RWPE2 (cell line): Measurements from ENCODE around the gene CCDC85C.

Experiments
- ATAC-seq: fragments of 200-7000 bp; cut with Tn5 transposase; 3 replicates; pipeline ENCODE4 v1.9.1; 2021; ENCODE audit warnings: low read depth
- DNase-seq: peaks from one replicate; pipeline ENCODE4 v3.0.0-alpha.2; 2020; ENCODE audit warnings: low spot score
- H3K27ac ChIP-seq: fragments of 450-650 bp; 2 replicates; pipeline ENCODE4 v1.5.1; 2017; ENCODE audit warnings: mild to moderate bottlenecking; ENCODE audit not compliant: poor library complexity, severe bottlenecking
- H3K27me3 ChIP-seq: fragments of 250-450 bp; sonication (Bioruptor Pico); 2 replicates; pipeline ENCODE4 v1.5.1; 2021; ENCODE audit warnings: mild to moderate bottlenecking, moderate library complexity; ENCODE audit not compliant: insufficient read depth, poor library complexity, severe bottlenecking
- H3K36me3 ChIP-seq: fragments of 250-450 bp; sonication (Bioruptor Pico); 2 replicates; pipeline ENCODE4 v1.5.1; 2020; ENCODE audit warnings: low read depth, mild to moderate bottlenecking, moderate library complexity
- H3K4me1 ChIP-seq: fragments of 250-450 bp; sonication (Bioruptor Pico); 2 replicates; pipeline ENCODE4 v1.5.1; 2021; ENCODE audit warnings: mild to moderate bottlenecking, moderate library complexity; ENCODE audit not compliant: insufficient read depth, poor library complexity, severe bottlenecking
- H3K4me3 ChIP-seq: fragments of 250-450 bp; sonication (Bioruptor Pico); 2 replicates; pipeline ENCODE4 v1.5.1; 2021; ENCODE audit warnings: mild to moderate bottlenecking, moderate library complexity; ENCODE audit not compliant: severe bottlenecking
- H3K9me3 ChIP-seq: fragments of 250-450 bp; sonication (Bioruptor Pico); 2 replicates; pipeline ENCODE4 v1.5.1; 2021; ENCODE audit warnings: mild to moderate bottlenecking, moderate library complexity; ENCODE audit not compliant: severe bottlenecking
- CTCF ChIP-seq: fragments of 450-650 bp; IDR thresholded peaks from one replicate; pipeline ENCODE4 v1.5.1; 2017; ENCODE audit warnings: mild to moderate bottlenecking, moderate library complexity; ENCODE audit not compliant: poor library complexity, severe bottlenecking

The CCDC85C gene

GRCh38 chr14:99531251-99532096 is 72.5 kb downstream of the CCDC85C start:
- DNase-seq (no peak), ATAC-seq (no peak; the same call in 2 of the 3 replicates)
- H3K27ac ChIP-seq, result peak overlapping the region; percentile 30
- H3K36me3 ChIP-seq, result peaks cover 11% of the 10 kb centered on the region
- no peak overlapping the region for H3K4me3 ChIP-seq
- H3K9me3 ChIP-seq, result no peaks in the 10 kb centered on the region
- no peaks in the 10 kb centered on the region for H3K27me3 ChIP-seq
- peaks cover 4% of the 10 kb centered on the region for H3K4me1 ChIP-seq
- TF ChIP-seq CTCF, result no peak

DNA sequence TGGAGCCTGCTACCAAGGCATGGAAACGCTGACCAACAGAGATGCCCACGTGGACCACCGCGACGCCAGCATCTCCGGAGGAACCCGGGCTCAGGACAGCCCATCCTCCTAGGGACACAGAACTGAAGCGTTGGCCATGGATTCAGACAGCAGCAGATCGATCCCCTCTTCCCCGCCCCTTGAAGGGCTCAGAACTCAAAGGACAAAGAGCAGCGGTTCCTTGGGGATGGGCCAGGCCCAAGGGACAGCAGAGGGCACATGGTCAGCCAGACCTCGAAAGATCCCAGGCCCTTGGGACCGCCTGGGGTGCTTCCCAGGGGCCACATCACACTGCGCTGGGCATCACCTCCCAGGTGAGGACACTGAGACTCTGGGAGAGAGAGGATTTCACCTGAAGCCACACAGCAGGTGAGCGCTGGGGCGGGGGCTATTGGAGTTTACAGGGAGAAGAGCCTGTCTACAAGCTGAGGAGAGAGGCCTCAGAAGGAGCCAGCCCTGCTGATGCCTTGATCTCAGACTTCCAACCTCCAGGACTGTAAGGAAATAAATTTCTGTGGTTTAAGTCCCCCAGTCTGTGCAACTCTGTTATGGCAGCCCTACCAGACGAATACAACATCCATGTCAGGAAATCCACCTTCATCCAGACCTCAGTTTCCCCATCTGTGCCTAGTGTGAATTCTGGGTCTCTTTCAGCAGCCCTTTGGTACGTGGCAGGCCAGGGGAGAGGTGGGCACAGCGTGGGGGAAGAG is 73.4 kb downstream of the CCDC85C start:
- Histone ChIP-seq H3K4me1 (peaks cover 8% of the 10 kb centered on the region), H3K9me3 (no peaks in the 10 kb centered on the region), H3K4me3 (no peak overlapping the region), H3K36me3 (peaks cover 8% of the 10 kb centered on the region), H3K27me3 (no peaks in the 10 kb centered on the region), H3K27ac (peak overlapping the region; percentile 30)
- no peak for TF ChIP-seq CTCF
- ATAC-seq (no peak), DNase-seq (no peak)

DNA sequence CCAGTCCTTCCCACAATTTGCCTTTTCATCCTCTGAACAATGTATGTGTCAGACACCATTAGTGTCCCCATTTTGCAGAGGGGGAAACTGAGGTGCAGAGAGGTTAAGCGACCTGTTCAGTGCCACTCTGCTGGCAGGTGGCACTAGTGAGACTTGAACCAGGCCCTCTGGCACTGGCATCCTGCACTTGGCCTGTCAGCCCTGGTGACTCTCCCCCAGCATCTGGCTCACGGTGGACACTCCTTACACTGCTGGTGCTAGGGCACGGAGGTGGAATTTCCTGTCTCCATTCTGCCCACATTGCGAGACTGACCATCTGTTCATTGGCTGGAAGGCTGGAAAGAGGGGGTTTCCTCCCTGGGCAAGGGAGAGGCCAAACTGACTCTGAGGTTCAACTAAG is 74.1 kb downstream of the CCDC85C start:
- H3K27ac ChIP-seq, result no peak overlapping the region
- H3K27me3 ChIP-seq, result no peaks in the 10 kb centered on the region

DNA sequence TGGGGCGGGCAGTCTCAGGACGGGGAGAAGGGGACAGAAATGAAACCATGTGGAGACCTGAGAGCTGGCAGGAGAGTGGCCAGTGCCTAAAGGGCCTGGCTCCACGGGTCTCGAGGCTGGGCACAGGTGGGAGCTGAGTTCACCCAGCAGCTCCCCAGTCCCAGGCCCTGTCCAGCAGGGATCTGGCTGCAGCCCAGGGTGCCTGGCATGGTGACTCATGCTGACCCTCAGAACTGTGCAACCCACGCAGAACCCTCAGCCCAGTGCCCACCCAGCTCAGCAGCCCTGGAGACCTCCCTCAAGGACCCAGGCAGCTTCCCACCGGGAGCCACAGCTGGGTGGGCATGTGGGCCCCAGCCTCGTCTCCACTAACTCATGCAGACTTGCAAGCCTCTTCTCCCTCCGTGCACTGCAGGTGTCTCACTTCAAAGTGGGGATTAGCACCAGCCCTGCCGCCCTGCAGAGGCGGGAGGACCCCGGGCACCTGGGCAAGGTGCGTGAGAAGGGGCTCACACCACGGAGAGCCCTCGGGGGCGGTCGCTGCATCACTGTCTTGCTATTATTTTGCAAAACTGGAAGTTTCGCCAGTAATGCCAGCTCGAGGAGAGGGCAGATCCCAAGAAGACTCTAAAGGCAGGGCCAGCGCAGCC is 76.5 kb downstream of the CCDC85C start:
- Histone ChIP-seq H3K9me3 (no peaks in the 10 kb centered on the region), H3K4me1 (peaks cover 34% of the 10 kb centered on the region), H3K4me3 (no peak overlapping the region), H3K27me3 (no peaks in the 10 kb centered on the region), H3K27ac (no peak overlapping the region), H3K36me3 (peaks cover 8% of the 10 kb centered on the region)
- no peak for DNase-seq
- no peak for TF ChIP-seq CTCF
- ATAC-seq, result no peak

More for the DNA sequence above, 74.1 kb downstream of the CCDC85C start:
- DNase-seq (no peak), ATAC-seq (no peak)
- Histone ChIP-seq H3K36me3 (peaks cover 8% of the 10 kb centered on the region), H3K4me1 (peaks cover 15% of the 10 kb centered on the region), H3K9me3 (no peaks in the 10 kb centered on the region), H3K4me3 (no peak overlapping the region)
- peak; percentile 20 for TF ChIP-seq CTCF
